Erythroblast (primary cell): ENCODE measurements around the gene ATP6V1G1.

Experiments used
- DNase-seq, 2 experiments: peaks; one replicate each; lab custom pipeline; 2025; lab: John Stamatoyannopoulos, UW
- GATA1 ChIP-seq: IDR thresholded peaks from 2 replicates; pipeline ENCODE4 v1.6.1; 2011; ENCODE audit warnings: low read depth, mild to moderate bottlenecking, control low read depth, low read length, moderate library complexity
- POLR2A ChIP-seq: IDR thresholded peaks from 2 replicates; pipeline ENCODE4 v1.6.1; 2011; ENCODE audit warnings: mild to moderate bottlenecking, low read length

ATP6V1G1 gene

GRCh38 chr9:114613087-114613486 is 25.5 kb downstream of the ATP6V1G1 start:
- no peak for DNase-seq
- no peak for TF ChIP-seq POLR2A
- TF ChIP-seq GATA1: no peak

GRCh38 chr9:114613919-114614318 is 26.4 kb downstream of the ATP6V1G1 start:
- TF ChIP-seq POLR2A: no peak
- no peak for TF ChIP-seq GATA1
- DNase-seq: no peak

GRCh38 chr9:114614373-114614772 is 26.8 kb downstream of the ATP6V1G1 start:
- no peak for DNase-seq
- TF ChIP-seq POLR2A: no peak
- TF ChIP-seq GATA1: no peak

- peak; percentile 67 to 84 for DNase-seq
- TF ChIP-seq GATA1 (no peak), POLR2A (no peak)
Observed at GRCh38 chr9:114616684-114617520, 29.3 kb downstream of the ATP6V1G1 start.

- TF ChIP-seq POLR2A (no peak), GATA1 (no peak)
- DNase-seq: no peak
Observed at GRCh38 chr9:114619191-114619761, 31.7 kb downstream of the ATP6V1G1 start.

- TF ChIP-seq POLR2A: no peak
- TF ChIP-seq GATA1: no peak
- DNase-seq: no peak
Observed at GRCh38 chr9:114621561-114621960, 34.0 kb downstream of the ATP6V1G1 start.

- no peak for DNase-seq
- TF ChIP-seq GATA1 (no peak), POLR2A (no peak)
Observed at GRCh38 chr9:114621975-114622609, 34.5 kb downstream of the ATP6V1G1 start.

GRCh38 chr9:114624677-114625076 is 37.1 kb downstream of the ATP6V1G1 start:
- TF ChIP-seq POLR2A: no peak
- no peak for TF ChIP-seq GATA1
- no peak for DNase-seq

- TF ChIP-seq GATA1 (no peak), POLR2A (no peak)
- DNase-seq: no peak
Observed at GRCh38 chr9:114626415-114627020, 38.9 kb downstream of the ATP6V1G1 start.

GRCh38 chr9:114627553-114627952 is 40.0 kb downstream of the ATP6V1G1 start:
- no peak for DNase-seq
- TF ChIP-seq POLR2A (no peak), GATA1 (no peak)

- TF ChIP-seq POLR2A: no peak
- TF ChIP-seq GATA1: no peak
- DNase-seq: no peak
Observed at GRCh38 chr9:114629563-114630090, 42.1 kb downstream of the ATP6V1G1 start.

GRCh38 chr9:114631166-114631565 is 43.6 kb downstream of the ATP6V1G1 start:
- no peak for DNase-seq

GRCh38 chr9:114633438-114634089 is 46.0 kb downstream of the ATP6V1G1 start:
- DNase-seq: no peak
- TF ChIP-seq GATA1 (no peak), POLR2A (no peak)

More at GRCh38 chr9:114631166-114631565, 43.6 kb downstream of the ATP6V1G1 start:
- TF ChIP-seq POLR2A: no peak
- no peak for TF ChIP-seq GATA1

- DNase-seq: no peak
- no peak for TF ChIP-seq GATA1
- no peak for TF ChIP-seq POLR2A
Observed at GRCh38 chr9:114634387-114634786, 46.8 kb downstream of the ATP6V1G1 start.
